Measurements from ENCODE around the gene MPDZ. TPM values are rescaled to one million over a fixed set of nuclear protein-coding genes. Genes with fewer than 3 reads are reported as not detected.

The MPDZ gene
- total RNA-seq, 1 donor from 2014 or later: not detected

GRCh38 chr9:13139641-13140171 lies 139.8 kb downstream of the MPDZ start:
- Mint-ChIP-seq H3K27me3 (ENCODE audit: low read depth) (no peaks in the 10 kb centered on the region), H3K9me3 (peaks cover 10% of the 10 kb centered on the region), H3K4me1 (ENCODE audit: low read depth) (no peaks in the 10 kb centered on the region), H3K27ac (no peak overlapping the region), H3K4me3 (ENCODE audit: low read depth) (no peak overlapping the region), H3K36me3 (ENCODE audit: low read depth) (no peaks in the 10 kb centered on the region)
- no peak for DNase-seq (ENCODE audit: low spot score)
- intact Hi-C loops (cut with micrococcal nuclease): no loop called here

GRCh38 chr9:13137426-13137825 lies 142.1 kb downstream of the MPDZ start:
- no peaks in the 10 kb centered on the region for H3K4me1 Mint-ChIP-seq (ENCODE audit: low read depth)
- no peak overlapping the region for H3K27ac Mint-ChIP-seq
- intact Hi-C loops (cut with micrococcal nuclease): no loop called here
- H3K9me3 Mint-ChIP-seq: peaks cover 10% of the 10 kb centered on the region
- no peak for DNase-seq (ENCODE audit: low spot score)
- no peaks in the 10 kb centered on the region for H3K36me3 Mint-ChIP-seq (ENCODE audit: low read depth)
- no peaks in the 10 kb centered on the region for H3K27me3 Mint-ChIP-seq (ENCODE audit: low read depth)
- H3K4me3 Mint-ChIP-seq (ENCODE audit: low read depth): no peak overlapping the region

- no peaks in the 10 kb centered on the region for H3K36me3 Mint-ChIP-seq (ENCODE audit: low read depth)
- no peak overlapping the region for H3K4me3 Mint-ChIP-seq (ENCODE audit: low read depth)
- no peaks in the 10 kb centered on the region for H3K4me1 Mint-ChIP-seq (ENCODE audit: low read depth)
- DNase-seq (ENCODE audit: low spot score): no peak
- intact Hi-C loops (cut with micrococcal nuclease): no loop called here
- H3K27ac Mint-ChIP-seq: no peak overlapping the region
- peaks cover 12% of the 10 kb centered on the region for H3K9me3 Mint-ChIP-seq
- no peaks in the 10 kb centered on the region for H3K27me3 Mint-ChIP-seq (ENCODE audit: low read depth)
Measured at GRCh38 chr9:13131991-13132390, 147.5 kb downstream of the MPDZ start.

- Mint-ChIP-seq H3K9me3 (peaks cover 17% of the 10 kb centered on the region), H3K4me3 (ENCODE audit: low read depth) (no peak overlapping the region), H3K27me3 (ENCODE audit: low read depth) (no peaks in the 10 kb centered on the region), H3K36me3 (ENCODE audit: low read depth) (no peaks in the 10 kb centered on the region), H3K27ac (no peak overlapping the region), H3K4me1 (ENCODE audit: low read depth) (no peaks in the 10 kb centered on the region)
- DNase-seq (ENCODE audit: low spot score): no peak
- intact Hi-C loops (cut with micrococcal nuclease): no loop called here
Measured at GRCh38 chr9:13131416-13131815, 148.1 kb downstream of the MPDZ start.

GRCh38 chr9:13128266-13128860 lies 151.1 kb downstream of the MPDZ start:
- DNase-seq (ENCODE audit: low spot score): no peak
- H3K27ac Mint-ChIP-seq: no peak overlapping the region
- intact Hi-C loops (cut with micrococcal nuclease): no loop called here
- H3K36me3 Mint-ChIP-seq (ENCODE audit: low read depth): no peaks in the 10 kb centered on the region
- H3K4me1 Mint-ChIP-seq (ENCODE audit: low read depth): no peaks in the 10 kb centered on the region
- H3K4me3 Mint-ChIP-seq (ENCODE audit: low read depth): no peak overlapping the region
- no peaks in the 10 kb centered on the region for H3K27me3 Mint-ChIP-seq (ENCODE audit: low read depth)
- H3K9me3 Mint-ChIP-seq: peaks cover 12% of the 10 kb centered on the region

GRCh38 chr9:13127131-13127530 lies 152.4 kb downstream of the MPDZ start:
- no peak for DNase-seq (ENCODE audit: low spot score)
- H3K36me3 Mint-ChIP-seq (ENCODE audit: low read depth): no peaks in the 10 kb centered on the region
- intact Hi-C loops (cut with micrococcal nuclease): no loop called here
- no peaks in the 10 kb centered on the region for H3K4me1 Mint-ChIP-seq (ENCODE audit: low read depth)
- H3K27ac Mint-ChIP-seq: no peak overlapping the region
- H3K4me3 Mint-ChIP-seq (ENCODE audit: low read depth): no peak overlapping the region
- H3K27me3 Mint-ChIP-seq (ENCODE audit: low read depth): no peaks in the 10 kb centered on the region
- peaks cover 12% of the 10 kb centered on the region for H3K9me3 Mint-ChIP-seq

- DNase-seq (ENCODE audit: low spot score): no peak
- Mint-ChIP-seq H3K4me1 (ENCODE audit: low read depth) (no peaks in the 10 kb centered on the region), H3K27me3 (ENCODE audit: low read depth) (no peaks in the 10 kb centered on the region), H3K27ac (no peak overlapping the region), H3K4me3 (ENCODE audit: low read depth) (no peak overlapping the region), H3K9me3 (peaks cover 13% of the 10 kb centered on the region), H3K36me3 (ENCODE audit: low read depth) (no peaks in the 10 kb centered on the region)
- intact Hi-C loops (cut with micrococcal nuclease): no loop called here
Measured at GRCh38 chr9:13125261-13125660, 154.2 kb downstream of the MPDZ start.

GRCh38 chr9:13122756-13123369 lies 156.6 kb downstream of the MPDZ start:
- intact Hi-C loops (cut with micrococcal nuclease): no loop called here

GRCh38 chr9:13118313-13118712 lies 161.2 kb downstream of the MPDZ start:
- Mint-ChIP-seq H3K36me3 (ENCODE audit: low read depth) (no peaks in the 10 kb centered on the region), H3K4me3 (ENCODE audit: low read depth) (no peak overlapping the region), H3K9me3 (peaks cover 6% of the 10 kb centered on the region), H3K27me3 (ENCODE audit: low read depth) (no peaks in the 10 kb centered on the region), H3K27ac (no peak overlapping the region), H3K4me1 (ENCODE audit: low read depth) (no peaks in the 10 kb centered on the region)
- no peak for DNase-seq (ENCODE audit: low spot score)
- intact Hi-C loops (cut with micrococcal nuclease): no loop called here

More at GRCh38 chr9:13122756-13123369, 156.6 kb downstream of the MPDZ start:
- Mint-ChIP-seq H3K36me3 (ENCODE audit: low read depth) (no peaks in the 10 kb centered on the region), H3K27ac (no peak overlapping the region), H3K4me1 (ENCODE audit: low read depth) (no peaks in the 10 kb centered on the region), H3K9me3 (peaks cover 11% of the 10 kb centered on the region), H3K27me3 (ENCODE audit: low read depth) (no peaks in the 10 kb centered on the region), H3K4me3 (ENCODE audit: low read depth) (no peak overlapping the region)
- no peak for DNase-seq (ENCODE audit: low spot score)

- intact Hi-C loops (cut with micrococcal nuclease): no loop called here
- peaks cover 6% of the 10 kb centered on the region for H3K9me3 Mint-ChIP-seq
- no peaks in the 10 kb centered on the region for H3K36me3 Mint-ChIP-seq (ENCODE audit: low read depth)
- H3K27me3 Mint-ChIP-seq (ENCODE audit: low read depth): no peaks in the 10 kb centered on the region
- no peak for DNase-seq (ENCODE audit: low spot score)
- no peak overlapping the region for H3K27ac Mint-ChIP-seq
- no peak overlapping the region for H3K4me3 Mint-ChIP-seq (ENCODE audit: low read depth)
- no peaks in the 10 kb centered on the region for H3K4me1 Mint-ChIP-seq (ENCODE audit: low read depth)
Measured at GRCh38 chr9:13116292-13116691, 163.2 kb downstream of the MPDZ start.

GRCh38 chr9:13113751-13114150 lies 165.7 kb downstream of the MPDZ start:
- Mint-ChIP-seq H3K4me1 (ENCODE audit: low read depth) (no peaks in the 10 kb centered on the region), H3K4me3 (ENCODE audit: low read depth) (no peak overlapping the region), H3K27me3 (ENCODE audit: low read depth) (no peaks in the 10 kb centered on the region), H3K9me3 (no peaks in the 10 kb centered on the region), H3K27ac (no peak overlapping the region), H3K36me3 (ENCODE audit: low read depth) (no peaks in the 10 kb centered on the region)
- DNase-seq (ENCODE audit: low spot score): no peak
- intact Hi-C loops (cut with micrococcal nuclease): no loop called here

GRCh38 chr9:13113216-13113615 lies 166.3 kb downstream of the MPDZ start:
- intact Hi-C loops (cut with micrococcal nuclease): no loop called here

GRCh38 chr9:13111778-13112177 lies 167.7 kb downstream of the MPDZ start:
- H3K27me3 Mint-ChIP-seq (ENCODE audit: low read depth): no peaks in the 10 kb centered on the region
- H3K27ac Mint-ChIP-seq: no peak overlapping the region
- H3K9me3 Mint-ChIP-seq: no peaks in the 10 kb centered on the region
- intact Hi-C loops (cut with micrococcal nuclease): no loop called here
- no peak for DNase-seq (ENCODE audit: low spot score)
- no peaks in the 10 kb centered on the region for H3K36me3 Mint-ChIP-seq (ENCODE audit: low read depth)
- no peaks in the 10 kb centered on the region for H3K4me1 Mint-ChIP-seq (ENCODE audit: low read depth)
- no peak overlapping the region for H3K4me3 Mint-ChIP-seq (ENCODE audit: low read depth)

More at GRCh38 chr9:13113216-13113615, 166.3 kb downstream of the MPDZ start:
- no peaks in the 10 kb centered on the region for H3K36me3 Mint-ChIP-seq (ENCODE audit: low read depth)
- no peak overlapping the region for H3K4me3 Mint-ChIP-seq (ENCODE audit: low read depth)
- H3K27me3 Mint-ChIP-seq (ENCODE audit: low read depth): no peaks in the 10 kb centered on the region
- H3K4me1 Mint-ChIP-seq (ENCODE audit: low read depth): no peaks in the 10 kb centered on the region
- H3K27ac Mint-ChIP-seq: no peak overlapping the region
- no peaks in the 10 kb centered on the region for H3K9me3 Mint-ChIP-seq
- DNase-seq (ENCODE audit: low spot score): no peak

All from activated T-helper 2 cell treated with anti-CD3 and anti-CD28 coated beads, Interferon-gamma antibody, Interleukin-2, Interleukin-4, amounts not matched to agents 10 μg/mL and 5 μg/mL and 100 μg/mL, durations not matched to agents 14 hours and 24 hours and 36 hours (primary cell).